SK-N-MC (cell line): ENCODE results near the gene SORBS2.

Experiments used
- EZH2 ChIP-seq: fragments of 200-600 bp; sonication (generic); IDR thresholded peaks from one replicate; pipeline ENCODE4 v1.6.1; 2017; ENCODE audit warnings: antibody characterized with exemption
- FOXP2 ChIP-seq: optimal IDR thresholded peaks from 2 replicates; pipeline ENCODE3; 2011; ENCODE audit warnings: mild to moderate bottlenecking, moderate library complexity; ENCODE audit not compliant: insufficient read depth; ENCODE audit errors: extremely low read length, control extremely low read depth
- POLR2AphosphoS5 ChIP-seq: IDR thresholded peaks from 2 replicates; pipeline ENCODE4 v1.6.1; 2012; ENCODE audit warnings: mild to moderate bottlenecking, low read depth, low read length, borderline replicate concordance

- no peak for TF ChIP-seq EZH2
- TF ChIP-seq POLR2AphosphoS5 = no peak
- TF ChIP-seq FOXP2 = no peak
Measured at GRCh38 chr4:185625503-185625902, 186.5 kb downstream of the SORBS2 start.
